Sigmoid colon (tissue), 3 donors: Measurements from ENCODE around the gene CRISPLD2.

Source experiments
- POLR2A ChIP-seq, 2 donors: fragments of 450-650 bp; IDR thresholded peaks; one replicate each; pipeline ENCODE4 v1.6.1; 2016; ENCODE audit warnings: antibody characterized with exemption in 2 of 2, mild to moderate bottlenecking in 2 of 2, moderate library complexity in 2 of 2
- TF ChIP-seq, protein P1 (sequence below), 4 experiments: fragments of 450-650 bp in 3 of 4; fragments of 200-600 bp in 1 of 4; IDR thresholded peaks; one replicate each; pipeline ENCODE4 v1.5.1; 2016 to 2019; ENCODE audit warnings: antibody characterized with exemption in 4 of 4, mild to moderate bottlenecking in 3 of 4, moderate library complexity in 2 of 4

DNA sequence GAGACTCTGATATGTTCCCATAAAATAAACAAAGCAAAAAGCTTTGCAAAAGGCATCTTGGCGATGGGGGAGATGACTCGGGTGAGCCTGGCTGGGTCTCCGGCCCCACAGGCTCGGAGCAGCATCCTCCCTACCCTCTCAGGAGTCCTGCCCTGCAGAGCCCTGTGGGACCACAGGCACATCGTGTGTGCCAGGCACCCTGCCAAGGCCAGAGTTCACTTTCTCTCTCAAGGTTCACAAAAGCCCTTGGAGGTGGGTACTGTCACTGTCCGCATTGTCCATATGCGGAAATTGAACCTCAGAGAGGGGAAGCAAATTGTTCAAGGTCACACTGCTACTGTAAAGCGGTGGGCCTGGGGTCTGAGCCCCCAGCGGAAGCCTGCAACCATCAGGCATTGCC lies 48.5 kb downstream of the CRISPLD2 start:
- TF ChIP-seq, protein P1, sequence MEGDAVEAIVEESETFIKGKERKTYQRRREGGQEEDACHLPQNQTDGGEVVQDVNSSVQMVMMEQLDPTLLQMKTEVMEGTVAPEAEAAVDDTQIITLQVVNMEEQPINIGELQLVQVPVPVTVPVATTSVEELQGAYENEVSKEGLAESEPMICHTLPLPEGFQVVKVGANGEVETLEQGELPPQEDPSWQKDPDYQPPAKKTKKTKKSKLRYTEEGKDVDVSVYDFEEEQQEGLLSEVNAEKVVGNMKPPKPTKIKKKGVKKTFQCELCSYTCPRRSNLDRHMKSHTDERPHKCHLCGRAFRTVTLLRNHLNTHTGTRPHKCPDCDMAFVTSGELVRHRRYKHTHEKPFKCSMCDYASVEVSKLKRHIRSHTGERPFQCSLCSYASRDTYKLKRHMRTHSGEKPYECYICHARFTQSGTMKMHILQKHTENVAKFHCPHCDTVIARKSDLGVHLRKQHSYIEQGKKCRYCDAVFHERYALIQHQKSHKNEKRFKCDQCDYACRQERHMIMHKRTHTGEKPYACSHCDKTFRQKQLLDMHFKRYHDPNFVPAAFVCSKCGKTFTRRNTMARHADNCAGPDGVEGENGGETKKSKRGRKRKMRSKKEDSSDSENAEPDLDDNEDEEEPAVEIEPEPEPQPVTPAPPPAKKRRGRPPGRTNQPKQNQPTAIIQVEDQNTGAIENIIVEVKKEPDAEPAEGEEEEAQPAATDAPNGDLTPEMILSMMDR (IDR thresholded peaks at IDR 0.05): no peak
- no peak for TF ChIP-seq POLR2A (IDR thresholded peaks at IDR 0.05)
